ENCODE measurements around the gene IL17RC.
A peak's percentile ranks its signal among the peaks of the same experiment; 100 is the strongest.

IL17RC gene

DNA sequence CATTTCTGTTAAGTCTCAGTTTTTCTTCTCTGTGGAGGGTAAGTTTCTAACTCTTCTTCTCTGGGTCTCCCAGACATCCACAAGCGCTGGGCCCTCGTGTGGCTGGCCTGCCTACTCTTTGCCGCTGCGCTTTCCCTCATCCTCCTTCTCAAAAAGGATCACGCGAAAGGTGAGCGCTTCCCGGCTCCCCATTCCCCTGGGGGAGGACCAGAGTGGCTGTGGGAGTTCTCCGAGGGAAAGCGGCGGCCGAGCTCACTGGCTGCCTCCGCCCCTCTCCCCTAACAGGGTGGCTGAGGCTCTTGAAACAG, 15.6 kb downstream of the IL17RC start:
- TF ChIP-seq, protein P1, sequence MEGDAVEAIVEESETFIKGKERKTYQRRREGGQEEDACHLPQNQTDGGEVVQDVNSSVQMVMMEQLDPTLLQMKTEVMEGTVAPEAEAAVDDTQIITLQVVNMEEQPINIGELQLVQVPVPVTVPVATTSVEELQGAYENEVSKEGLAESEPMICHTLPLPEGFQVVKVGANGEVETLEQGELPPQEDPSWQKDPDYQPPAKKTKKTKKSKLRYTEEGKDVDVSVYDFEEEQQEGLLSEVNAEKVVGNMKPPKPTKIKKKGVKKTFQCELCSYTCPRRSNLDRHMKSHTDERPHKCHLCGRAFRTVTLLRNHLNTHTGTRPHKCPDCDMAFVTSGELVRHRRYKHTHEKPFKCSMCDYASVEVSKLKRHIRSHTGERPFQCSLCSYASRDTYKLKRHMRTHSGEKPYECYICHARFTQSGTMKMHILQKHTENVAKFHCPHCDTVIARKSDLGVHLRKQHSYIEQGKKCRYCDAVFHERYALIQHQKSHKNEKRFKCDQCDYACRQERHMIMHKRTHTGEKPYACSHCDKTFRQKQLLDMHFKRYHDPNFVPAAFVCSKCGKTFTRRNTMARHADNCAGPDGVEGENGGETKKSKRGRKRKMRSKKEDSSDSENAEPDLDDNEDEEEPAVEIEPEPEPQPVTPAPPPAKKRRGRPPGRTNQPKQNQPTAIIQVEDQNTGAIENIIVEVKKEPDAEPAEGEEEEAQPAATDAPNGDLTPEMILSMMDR (IDR thresholded peaks at IDR 0.05; ENCODE audit: borderline replicate concordance, control extremely low read depth, extremely low read depth, insufficient read depth, missing control alignments): no peak
- DNase-seq (ENCODE audit: low spot score): no peak
- in situ Hi-C loops (cut with MboI; ENCODE audit: low sequenced_read_pairs, unreplicated experiment): no loop called here

DNA sequence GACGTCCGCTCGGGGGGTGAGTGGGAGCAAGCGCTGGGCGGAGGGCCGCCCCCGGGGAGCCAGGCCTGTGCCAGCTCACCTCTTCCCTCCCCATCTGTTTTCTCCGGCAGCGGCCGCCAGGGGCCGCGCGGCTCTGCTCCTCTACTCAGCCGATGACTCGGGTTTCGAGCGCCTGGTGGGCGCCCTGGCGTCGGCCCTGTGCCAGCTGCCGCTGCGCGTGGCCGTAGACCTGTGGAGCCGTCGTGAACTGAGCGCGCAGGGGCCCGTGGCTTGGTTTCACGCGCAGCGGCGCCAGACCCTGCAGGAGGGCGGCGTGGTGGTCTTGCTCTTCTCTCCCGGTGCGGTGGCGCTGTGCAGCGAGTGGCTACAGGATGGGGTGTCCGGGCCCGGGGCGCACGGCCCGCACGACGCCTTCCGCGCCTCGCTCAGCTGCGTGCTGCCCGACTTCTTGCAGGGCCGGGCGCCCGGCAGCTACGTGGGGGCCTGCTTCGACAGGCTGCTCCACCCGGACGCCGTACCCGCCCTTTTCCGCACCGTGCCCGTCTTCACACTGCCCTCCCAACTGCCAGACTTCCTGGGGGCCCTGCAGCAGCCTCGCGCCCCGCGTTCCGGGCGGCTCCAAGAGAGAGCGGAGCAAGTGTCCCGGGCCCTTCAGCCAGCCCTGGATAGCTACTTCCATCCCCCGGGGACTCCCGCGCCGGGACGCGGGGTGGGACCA, 16.1 kb downstream of the IL17RC start:
- in situ Hi-C loops (cut with MboI; ENCODE audit: low sequenced_read_pairs, unreplicated experiment): no loop called here
- TF ChIP-seq, protein P1 (IDR thresholded peaks at IDR 0.05; ENCODE audit: borderline replicate concordance, control extremely low read depth, extremely low read depth, insufficient read depth, missing control alignments): peak; percentile 83
- peak; percentile 89 for DNase-seq (ENCODE audit: low spot score)

DNA sequence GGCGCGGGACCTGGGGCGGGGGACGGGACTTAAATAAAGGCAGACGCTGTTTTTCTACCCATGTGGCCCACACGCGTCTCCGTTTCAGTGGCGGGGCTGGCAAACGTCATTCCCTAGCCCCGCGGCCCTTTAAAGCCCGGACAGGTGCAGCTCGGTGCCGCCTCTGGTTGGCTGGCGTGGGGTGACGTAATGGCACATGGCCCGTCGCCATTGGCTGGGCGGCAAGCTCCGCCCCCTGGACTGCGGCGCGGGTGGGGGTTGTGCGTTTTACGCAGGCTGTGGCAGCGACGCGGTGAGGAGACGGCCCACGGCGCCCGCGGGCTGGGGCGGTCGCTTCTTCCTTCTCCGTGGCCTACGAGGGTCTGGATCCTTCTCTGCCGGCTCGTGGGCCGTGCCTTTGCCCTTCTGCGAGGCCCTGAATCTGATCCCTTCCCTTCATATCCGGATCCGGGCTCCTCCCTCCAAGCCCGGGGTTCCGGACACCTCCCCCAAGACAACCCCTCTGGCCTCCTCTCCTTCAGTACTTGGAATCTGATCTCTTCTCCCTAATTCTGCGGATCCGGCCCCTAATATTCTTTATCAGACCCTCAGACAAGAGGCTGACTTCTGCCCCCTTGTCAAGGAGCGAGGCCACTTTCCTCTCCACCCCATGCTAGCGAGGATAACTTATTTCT, 16.8 kb downstream of the IL17RC start, which contains the start of gene CRELD1:
Gene CRELD1, plus strand, starts transcription at position 274 of the 674 bp plus-strand sequence. CDS start 605 bp downstream, outside the sequence.
- TF ChIP-seq, protein P1 (IDR thresholded peaks at IDR 0.05; ENCODE audit: borderline replicate concordance, control extremely low read depth, extremely low read depth, insufficient read depth, missing control alignments): no peak
- in situ Hi-C loops (cut with MboI; ENCODE audit: low sequenced_read_pairs, unreplicated experiment): no loop called here

DNA sequence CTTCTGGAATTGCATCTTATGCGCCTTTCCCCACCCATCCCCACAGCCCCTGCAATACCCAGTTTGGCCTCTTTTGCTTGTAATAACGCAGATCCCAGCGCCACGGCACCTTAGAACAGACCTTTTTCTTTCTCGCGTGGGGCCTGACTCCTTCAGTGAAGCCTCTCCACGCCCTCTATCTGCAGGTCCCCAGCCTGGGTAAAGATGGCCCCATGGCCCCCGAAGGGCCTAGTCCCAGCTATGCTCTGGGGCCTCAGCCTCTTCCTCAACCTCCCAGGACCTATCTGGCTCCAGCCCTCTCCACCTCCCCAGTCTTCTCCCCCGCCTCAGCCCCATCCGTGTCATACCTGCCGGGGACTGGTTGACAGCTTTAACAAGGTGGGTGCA, 17.3 kb downstream of the IL17RC start:
- DNase-seq (ENCODE audit: low spot score): no peak

More for the DNA sequence above, 16.8 kb downstream of the IL17RC start, which contains the start of gene CRELD1:
- DNase-seq (ENCODE audit: low spot score): peak; percentile 96

DNA sequence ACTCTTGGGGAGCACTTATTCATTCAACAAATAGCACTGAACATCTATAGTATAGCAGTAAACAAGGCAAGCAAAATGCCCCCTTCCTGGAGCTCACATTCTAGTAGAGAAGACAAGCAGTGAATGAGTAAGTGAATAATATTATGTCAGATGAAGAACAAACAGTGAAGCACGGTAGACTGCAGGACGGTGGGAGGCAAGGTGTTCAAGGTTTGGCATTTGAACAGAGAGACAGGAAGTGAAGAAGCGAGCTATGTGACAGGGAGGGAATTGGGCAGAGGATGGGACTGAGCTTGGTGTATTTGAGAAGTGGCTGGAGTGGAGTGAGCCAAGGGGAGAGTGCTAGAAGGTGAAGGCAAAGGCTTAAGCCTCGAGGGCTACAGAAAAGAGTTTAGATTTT, 18.1 kb downstream of the IL17RC start:
- TF ChIP-seq, protein P1 (IDR thresholded peaks at IDR 0.05; ENCODE audit: borderline replicate concordance, control extremely low read depth, extremely low read depth, insufficient read depth, missing control alignments): no peak
- in situ Hi-C loops (cut with MboI; ENCODE audit: low sequenced_read_pairs, unreplicated experiment): no loop called here
- DNase-seq (ENCODE audit: low spot score): no peak

More for the DNA sequence above, 17.3 kb downstream of the IL17RC start:
- in situ Hi-C loops (cut with MboI; ENCODE audit: low sequenced_read_pairs, unreplicated experiment): no loop called here
- TF ChIP-seq, protein P1 (IDR thresholded peaks at IDR 0.05; ENCODE audit: borderline replicate concordance, control extremely low read depth, extremely low read depth, insufficient read depth, missing control alignments): no peak

DNA sequence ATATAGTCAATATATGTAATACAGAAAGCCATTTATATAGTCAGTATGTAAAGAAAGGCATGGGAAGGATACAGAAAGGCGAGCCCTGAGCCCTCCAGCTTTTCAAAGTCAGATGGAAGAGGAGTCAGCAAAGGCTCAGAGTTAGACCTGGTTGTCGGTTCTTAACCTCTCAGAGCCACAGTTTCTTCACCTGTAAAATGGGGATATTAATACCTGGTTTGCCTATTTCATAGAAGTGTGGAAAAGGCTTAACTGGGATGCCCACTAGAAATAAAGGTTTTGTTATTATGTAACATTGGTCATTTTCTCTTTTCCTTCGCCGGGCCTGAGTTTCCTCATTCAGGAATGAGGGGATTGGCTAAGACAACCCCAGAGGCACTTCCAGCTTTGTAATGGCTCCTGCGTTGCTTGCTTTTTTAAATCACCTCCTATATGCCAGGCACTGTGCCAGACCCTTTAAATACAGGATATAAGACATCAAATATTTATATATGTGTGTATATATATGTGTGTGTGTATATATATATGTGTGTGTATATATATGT, 19.1 kb downstream of the IL17RC start:
- no peak for DNase-seq (ENCODE audit: low spot score)
- TF ChIP-seq, protein P1 (IDR thresholded peaks at IDR 0.05; ENCODE audit: borderline replicate concordance, control extremely low read depth, extremely low read depth, insufficient read depth, missing control alignments): no peak
- in situ Hi-C loops (cut with MboI; ENCODE audit: low sequenced_read_pairs, unreplicated experiment): no loop called here
